ENCODE measurements around the gene CBY3.
"Not testable (repeated sequence)": the region's sequence is repeated elsewhere in the genome, so short reads cannot be mapped to it uniquely, and the experiment has no call there.

- not testable (repeated sequence) for TF ChIP-seq CTCF, EP300 (IDR thresholded peaks at IDR 0.05)
Observed at GRCh38 chr5:179642626-179643025, 38.2 kb downstream of the CBY3 start.
